Activated CD4-positive, alpha-beta T cell treated with anti-CD3 and anti-CD28 coated beads, Interleukin-2, amount 50 U/mL, for 1 hour (primary cell): ENCODE measurements around the gene SHANK1.

Experiments
- DNase-seq: peaks from one replicate; pipeline ENCODE4 v3.0.0-alpha.2; 2020

The SHANK1 gene

GRCh38 chr19:50711196-50711595 is 8.4 kb downstream of the SHANK1 start:
- DNase-seq = no peak

GRCh38 chr19:50710612-50711011 is 9.0 kb downstream of the SHANK1 start:
- no peak for DNase-seq

GRCh38 chr19:50710094-50710493 is 9.5 kb downstream of the SHANK1 start:
- DNase-seq = no peak

- no peak for DNase-seq
Measured at GRCh38 chr19:50708179-50708879, 11.3 kb downstream of the SHANK1 start.

- DNase-seq = no peak
Measured at GRCh38 chr19:50706387-50706786, 13.2 kb downstream of the SHANK1 start.

GRCh38 chr19:50705422-50706019 is 14.1 kb downstream of the SHANK1 start:
- no peak for DNase-seq

- no peak for DNase-seq
Measured at GRCh38 chr19:50703915-50704796, 15.4 kb downstream of the SHANK1 start.

- DNase-seq = no peak
Measured at GRCh38 chr19:50702871-50703829, 16.5 kb downstream of the SHANK1 start.

- no peak for DNase-seq
Measured at GRCh38 chr19:50702158-50702870, 17.3 kb downstream of the SHANK1 start.

- no peak for DNase-seq
Measured at GRCh38 chr19:50701367-50701985, 18.1 kb downstream of the SHANK1 start.

GRCh38 chr19:50697414-50698124 is 22.0 kb downstream of the SHANK1 start:
- DNase-seq = no peak

GRCh38 chr19:50696094-50696483 is 23.5 kb downstream of the SHANK1 start:
- DNase-seq = no peak

- no peak for DNase-seq
Measured at GRCh38 chr19:50695251-50696093, 24.1 kb downstream of the SHANK1 start.

- DNase-seq = no peak
Measured at GRCh38 chr19:50694815-50695145, 24.8 kb downstream of the SHANK1 start.

GRCh38 chr19:50693064-50693975 is 26.3 kb downstream of the SHANK1 start:
- DNase-seq = no peak

- no peak for DNase-seq
Measured at GRCh38 chr19:50690439-50690838, 29.2 kb downstream of the SHANK1 start.

- no peak for DNase-seq
Measured at GRCh38 chr19:50688766-50689165, 30.8 kb downstream of the SHANK1 start.

- no peak for DNase-seq
Measured at GRCh38 chr19:50686310-50687032, 33.1 kb downstream of the SHANK1 start.
